ENCODE measurements around the gene CACNA2D3.

The CACNA2D3 gene

DNA sequence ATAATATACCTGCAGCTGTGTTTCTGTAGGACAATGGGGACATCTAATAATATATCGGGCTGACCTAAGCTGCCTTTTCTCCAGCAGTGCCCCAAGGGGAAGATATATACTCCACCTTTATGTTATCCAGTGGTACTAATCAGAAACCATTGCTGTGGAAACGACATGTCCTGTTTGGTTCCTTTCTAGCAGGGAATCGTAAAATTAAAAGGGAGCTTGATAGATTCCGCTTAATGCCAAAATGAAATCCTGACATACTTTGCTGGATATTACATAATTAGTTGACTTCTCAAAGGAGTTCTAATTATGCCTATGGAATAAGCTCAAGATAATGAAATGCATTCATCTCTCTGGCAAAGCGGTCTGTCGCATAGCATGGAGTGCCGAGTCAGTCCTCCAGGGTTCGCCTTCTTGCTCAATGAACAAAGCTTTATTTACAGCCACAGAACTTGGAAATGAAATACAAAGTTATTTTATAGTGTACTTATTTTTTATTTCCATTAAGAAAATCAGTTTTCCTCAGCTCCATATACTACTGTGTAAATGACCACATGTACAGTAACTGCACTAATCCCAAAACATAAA is 542.8 kb downstream of the CACNA2D3 start:
- H3K4me3 ChIP-seq (ENCODE audit: low read length), result no peak overlapping the region
- TF ChIP-seq, protein P1, sequence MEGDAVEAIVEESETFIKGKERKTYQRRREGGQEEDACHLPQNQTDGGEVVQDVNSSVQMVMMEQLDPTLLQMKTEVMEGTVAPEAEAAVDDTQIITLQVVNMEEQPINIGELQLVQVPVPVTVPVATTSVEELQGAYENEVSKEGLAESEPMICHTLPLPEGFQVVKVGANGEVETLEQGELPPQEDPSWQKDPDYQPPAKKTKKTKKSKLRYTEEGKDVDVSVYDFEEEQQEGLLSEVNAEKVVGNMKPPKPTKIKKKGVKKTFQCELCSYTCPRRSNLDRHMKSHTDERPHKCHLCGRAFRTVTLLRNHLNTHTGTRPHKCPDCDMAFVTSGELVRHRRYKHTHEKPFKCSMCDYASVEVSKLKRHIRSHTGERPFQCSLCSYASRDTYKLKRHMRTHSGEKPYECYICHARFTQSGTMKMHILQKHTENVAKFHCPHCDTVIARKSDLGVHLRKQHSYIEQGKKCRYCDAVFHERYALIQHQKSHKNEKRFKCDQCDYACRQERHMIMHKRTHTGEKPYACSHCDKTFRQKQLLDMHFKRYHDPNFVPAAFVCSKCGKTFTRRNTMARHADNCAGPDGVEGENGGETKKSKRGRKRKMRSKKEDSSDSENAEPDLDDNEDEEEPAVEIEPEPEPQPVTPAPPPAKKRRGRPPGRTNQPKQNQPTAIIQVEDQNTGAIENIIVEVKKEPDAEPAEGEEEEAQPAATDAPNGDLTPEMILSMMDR (IDR thresholded peaks at IDR 0.05; ENCODE audit: low read length), result no peak
- H3K27ac ChIP-seq (ENCODE audit: low read length), result no peak overlapping the region
- H3K27me3 ChIP-seq (replicated peaks; ENCODE audit: insufficient read depth, low read length), result no peaks in the 10 kb centered on the region
- no peaks in the 10 kb centered on the region for H3K9me2 ChIP-seq (replicated peaks; ENCODE audit: insufficient read depth, low read length)
- no peaks in the 10 kb centered on the region for H3K9me3 ChIP-seq (replicated peaks; ENCODE audit: insufficient read depth, low read length)
- H3F3A ChIP-seq (ENCODE audit: insufficient read depth, low read length), result no peaks in the 10 kb centered on the region
- H2AFZ ChIP-seq (ENCODE audit: low read length), result no peak overlapping the region
- no peaks in the 10 kb centered on the region for H3K36me3 ChIP-seq (replicated peaks; ENCODE audit: insufficient read depth, low read length)
- no peak overlapping the region for H3K4me2 ChIP-seq (ENCODE audit: low read depth, low read length)
- H4K20me1 ChIP-seq (ENCODE audit: insufficient read depth, low read length), result no peaks in the 10 kb centered on the region
- no peak overlapping the region for H3K9ac ChIP-seq (ENCODE audit: low read length)
- H3K79me2 ChIP-seq (ENCODE audit: low read length), result no peaks in the 10 kb centered on the region
- no peaks in the 10 kb centered on the region for H3K4me1 ChIP-seq (ENCODE audit: low read length)
- no peak for DNase-seq

DNA sequence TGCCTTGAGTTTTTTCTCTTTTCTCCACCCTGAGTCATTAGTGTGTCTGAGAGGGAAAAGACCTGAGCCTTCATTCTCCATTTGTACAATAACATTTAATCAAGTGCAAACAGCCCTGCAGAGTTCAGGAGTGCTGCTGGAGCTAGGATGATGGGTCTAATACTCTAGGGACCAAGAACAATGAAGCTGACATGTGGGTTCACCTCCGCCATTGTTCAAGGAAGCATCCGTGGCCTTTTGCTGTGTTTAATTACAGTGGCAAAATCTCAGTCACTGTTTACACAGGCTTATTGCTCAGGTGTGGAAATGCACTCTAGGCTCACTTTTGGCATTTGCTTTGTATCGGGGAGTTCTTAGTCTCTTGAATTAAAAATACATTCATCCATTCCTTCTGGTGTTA is 545.9 kb downstream of the CACNA2D3 start:
- no peaks in the 10 kb centered on the region for H3K9me3 ChIP-seq (replicated peaks; ENCODE audit: insufficient read depth, low read length)
- no peaks in the 10 kb centered on the region for H4K20me1 ChIP-seq (ENCODE audit: insufficient read depth, low read length)
- H3K4me3 ChIP-seq (ENCODE audit: low read length), result no peak overlapping the region
- no peak overlapping the region for H2AFZ ChIP-seq (ENCODE audit: low read length)
- H3K36me3 ChIP-seq (replicated peaks; ENCODE audit: insufficient read depth, low read length), result no peaks in the 10 kb centered on the region
- H3K4me1 ChIP-seq (ENCODE audit: low read length), result no peaks in the 10 kb centered on the region
- no peaks in the 10 kb centered on the region for H3K9me2 ChIP-seq (replicated peaks; ENCODE audit: insufficient read depth, low read length)
- H3F3A ChIP-seq (ENCODE audit: insufficient read depth, low read length), result no peaks in the 10 kb centered on the region
- no peak overlapping the region for H3K4me2 ChIP-seq (ENCODE audit: low read depth, low read length)
- no peak overlapping the region for H3K9ac ChIP-seq (ENCODE audit: low read length)
- no peaks in the 10 kb centered on the region for H3K27me3 ChIP-seq (replicated peaks; ENCODE audit: insufficient read depth, low read length)
- H3K79me2 ChIP-seq (ENCODE audit: low read length), result no peaks in the 10 kb centered on the region
- DNase-seq, result no peak
- TF ChIP-seq EZH2phosphoT487 (IDR thresholded peaks at IDR 0.05; ENCODE audit: low read length), result no peak
- TF ChIP-seq, protein P1 (IDR thresholded peaks at IDR 0.05; ENCODE audit: low read length), result no peak
- TF ChIP-seq EZH2 (optimal IDR thresholded peaks at IDR 0.05; ENCODE audit: low read depth, low read length), result no peak
- no peak overlapping the region for H3K27ac ChIP-seq (ENCODE audit: low read length)

DNA sequence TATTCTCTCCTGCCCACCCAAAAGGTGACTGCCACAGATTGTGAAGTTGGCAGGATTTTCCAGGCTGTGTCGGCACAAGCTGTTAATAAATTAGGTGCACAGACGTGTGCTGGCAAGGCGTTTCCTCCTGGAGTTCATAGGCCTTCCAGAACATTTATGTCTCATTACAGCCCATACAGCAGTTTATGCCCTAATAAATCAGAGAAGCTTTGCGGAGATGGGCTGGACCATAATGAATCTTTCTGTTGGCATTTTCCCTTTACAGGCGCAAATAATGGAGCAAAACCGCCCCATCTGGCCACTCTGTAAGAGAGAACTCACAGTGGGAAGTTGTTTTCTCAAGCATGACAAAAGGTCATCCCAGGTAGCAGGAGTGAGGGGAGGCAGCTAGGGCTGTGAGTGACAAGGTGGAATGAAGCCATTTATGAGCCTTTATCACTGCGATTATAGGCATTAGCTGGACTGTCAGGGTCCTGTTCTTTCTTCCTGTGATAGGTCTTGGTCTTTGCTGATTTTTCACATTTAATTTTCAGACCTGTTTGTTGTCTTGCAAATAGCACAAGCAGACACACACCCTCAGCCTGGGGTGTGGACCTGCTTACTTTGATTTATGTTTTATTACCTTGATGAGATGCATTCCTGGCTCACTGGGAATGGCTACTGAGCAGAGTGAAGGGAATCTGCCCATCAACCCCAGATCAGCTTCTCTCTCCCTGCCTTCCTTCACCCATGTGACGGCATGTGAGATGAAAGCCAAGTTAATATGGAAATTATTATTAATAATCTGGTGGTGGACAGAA is 548.0 kb downstream of the CACNA2D3 start:
- TF ChIP-seq EZH2 (optimal IDR thresholded peaks at IDR 0.05; ENCODE audit: low read depth, low read length), result no peak
- TF ChIP-seq EZH2phosphoT487 (IDR thresholded peaks at IDR 0.05; ENCODE audit: low read length), result no peak
- TF ChIP-seq, protein P1 (IDR thresholded peaks at IDR 0.05; ENCODE audit: low read length), result no peak
- H3K4me3 ChIP-seq (ENCODE audit: low read length), result no peak overlapping the region
- H3K4me2 ChIP-seq (ENCODE audit: low read depth, low read length), result no peak overlapping the region
- H3F3A ChIP-seq (ENCODE audit: insufficient read depth, low read length), result no peaks in the 10 kb centered on the region
- H3K27ac ChIP-seq (ENCODE audit: low read length), result no peak overlapping the region
- no peaks in the 10 kb centered on the region for H3K9me2 ChIP-seq (replicated peaks; ENCODE audit: insufficient read depth, low read length)
- DNase-seq, result no peak
- H3K9ac ChIP-seq (ENCODE audit: low read length), result no peak overlapping the region
- H4K20me1 ChIP-seq (ENCODE audit: insufficient read depth, low read length), result no peaks in the 10 kb centered on the region
- no peaks in the 10 kb centered on the region for H3K27me3 ChIP-seq (replicated peaks; ENCODE audit: insufficient read depth, low read length)
- no peaks in the 10 kb centered on the region for H3K36me3 ChIP-seq (replicated peaks; ENCODE audit: insufficient read depth, low read length)
- H2AFZ ChIP-seq (ENCODE audit: low read length), result no peak overlapping the region
- H3K4me1 ChIP-seq (ENCODE audit: low read length), result no peaks in the 10 kb centered on the region
- H3K79me2 ChIP-seq (ENCODE audit: low read length), result no peaks in the 10 kb centered on the region
- no peaks in the 10 kb centered on the region for H3K9me3 ChIP-seq (replicated peaks; ENCODE audit: insufficient read depth, low read length)
